HUDEP-2 (cell line): Measurements from ENCODE around the gene ERFE.

ENCODE experiments used
- DNase-seq, 76 experiments: peaks; one replicate each; lab custom pipeline; 2025; ENCODE audit not compliant: unreplicated experiment in 76 of 76; lab: John Stamatoyannopoulos, UW

ERFE gene

DNA sequence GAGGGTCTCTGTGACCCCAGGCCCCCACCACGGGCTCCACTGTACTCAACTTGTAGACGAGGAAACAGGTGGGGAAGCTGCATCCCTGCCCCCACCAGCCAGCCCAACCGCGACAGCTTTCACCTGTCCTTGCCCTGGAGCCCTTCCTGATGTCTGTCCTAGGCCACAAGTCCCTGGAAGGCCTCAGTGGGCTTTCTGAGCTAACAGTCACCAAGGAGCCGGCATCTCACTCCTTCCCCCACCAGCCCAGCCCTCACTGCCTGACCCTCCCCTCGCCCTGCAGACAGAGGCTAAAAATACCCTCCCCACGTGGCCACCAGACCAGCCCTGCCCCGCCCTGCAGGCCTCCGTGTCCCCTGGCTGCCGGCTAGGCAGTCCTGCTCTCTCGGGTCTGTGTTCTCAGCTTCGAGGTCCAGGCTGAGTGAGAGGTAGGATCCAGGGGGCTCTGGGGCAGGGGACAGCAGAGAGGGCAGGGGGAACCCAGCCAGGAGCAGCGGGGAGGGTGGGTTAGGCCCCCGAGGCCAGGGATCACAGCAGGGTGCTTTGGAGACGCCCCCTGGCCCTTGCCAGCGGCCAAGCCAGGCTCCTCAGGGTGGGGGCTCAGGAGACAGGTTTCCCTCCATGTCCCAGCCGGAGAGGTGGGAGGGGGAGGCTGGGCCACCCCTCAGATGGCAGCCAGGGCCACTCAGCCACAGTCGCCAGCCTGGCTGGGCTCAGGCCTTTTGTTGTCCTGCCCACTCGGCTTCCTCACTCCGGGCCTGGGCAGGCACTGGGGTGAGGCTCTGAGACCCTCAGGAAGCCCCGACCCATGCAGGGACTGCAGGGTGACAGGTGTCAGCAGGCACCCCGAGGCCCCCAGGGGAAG, 20.2 kb upstream of the ERFE start, which contains the start of gene KLHL30:
KLHL30 (plus strand) TSS at position 338 of the 865 bp plus-strand sequence. CDS start 2,087 bp downstream, outside the sequence.
- no peak for DNase-seq

DNA sequence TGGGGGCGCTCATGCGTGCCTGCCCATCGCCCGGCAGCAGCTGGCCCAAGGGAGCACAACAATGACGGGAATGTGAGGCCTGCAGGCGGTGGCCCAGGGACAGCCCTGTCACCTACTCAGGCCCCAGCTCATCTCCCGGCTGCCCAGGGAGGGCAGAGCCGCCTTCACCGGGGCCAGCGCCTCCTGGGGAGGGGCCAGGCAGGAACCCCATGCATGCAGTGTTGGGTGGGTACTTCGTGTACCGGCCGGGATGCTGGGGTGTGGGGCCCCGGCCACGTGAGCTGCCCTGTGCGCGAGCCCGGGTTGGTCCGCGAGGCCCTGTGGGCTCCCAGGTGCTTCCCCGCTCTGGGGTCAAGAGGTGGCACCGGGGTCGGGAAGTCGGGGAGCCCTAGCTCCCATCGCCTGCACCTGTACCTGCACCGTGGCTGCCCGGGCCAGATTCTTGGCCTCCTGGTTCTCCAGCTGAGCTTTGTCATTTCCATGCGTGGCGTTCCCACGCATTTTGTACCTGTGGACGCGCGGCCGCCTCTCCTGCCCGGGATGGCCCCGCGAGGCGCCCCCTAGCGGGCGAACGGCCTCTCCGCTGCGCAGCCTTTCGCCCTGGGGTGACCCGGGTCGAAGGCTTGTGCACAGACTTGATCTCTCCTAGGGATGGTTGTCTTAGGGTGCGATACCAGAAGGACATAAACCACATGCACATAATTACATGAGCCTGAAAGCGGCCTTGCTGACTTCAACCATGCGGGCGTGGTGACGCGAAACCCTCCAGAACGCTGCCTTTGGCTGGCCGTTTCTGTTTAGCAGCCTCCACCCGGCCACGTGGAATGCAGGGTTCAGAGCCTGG, 19.4 kb upstream of the ERFE start:
- peak in 19 of 76 experiments; percentile 4 to 43 (median 22) for DNase-seq

DNA sequence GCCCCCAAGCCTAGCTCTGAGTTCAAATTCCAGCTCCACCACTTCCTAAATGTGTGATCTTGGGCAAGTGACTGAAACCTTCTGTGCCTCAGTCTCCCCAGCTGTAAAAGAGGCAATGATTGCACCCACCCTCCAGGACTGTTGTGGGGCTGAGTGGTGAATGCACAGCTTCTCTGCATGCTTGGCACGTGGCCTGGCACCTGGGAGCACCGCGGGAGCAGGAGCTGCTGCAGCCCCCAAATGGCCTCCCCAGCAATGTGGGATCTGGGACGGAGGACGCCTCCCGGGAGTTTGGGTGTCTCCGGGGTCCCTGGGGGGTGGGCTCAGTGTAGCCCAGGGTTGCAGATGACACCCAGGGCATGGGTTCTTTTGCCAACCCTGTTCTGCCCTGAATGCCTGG, 18.7 kb upstream of the ERFE start:
- no peak for DNase-seq

DNA sequence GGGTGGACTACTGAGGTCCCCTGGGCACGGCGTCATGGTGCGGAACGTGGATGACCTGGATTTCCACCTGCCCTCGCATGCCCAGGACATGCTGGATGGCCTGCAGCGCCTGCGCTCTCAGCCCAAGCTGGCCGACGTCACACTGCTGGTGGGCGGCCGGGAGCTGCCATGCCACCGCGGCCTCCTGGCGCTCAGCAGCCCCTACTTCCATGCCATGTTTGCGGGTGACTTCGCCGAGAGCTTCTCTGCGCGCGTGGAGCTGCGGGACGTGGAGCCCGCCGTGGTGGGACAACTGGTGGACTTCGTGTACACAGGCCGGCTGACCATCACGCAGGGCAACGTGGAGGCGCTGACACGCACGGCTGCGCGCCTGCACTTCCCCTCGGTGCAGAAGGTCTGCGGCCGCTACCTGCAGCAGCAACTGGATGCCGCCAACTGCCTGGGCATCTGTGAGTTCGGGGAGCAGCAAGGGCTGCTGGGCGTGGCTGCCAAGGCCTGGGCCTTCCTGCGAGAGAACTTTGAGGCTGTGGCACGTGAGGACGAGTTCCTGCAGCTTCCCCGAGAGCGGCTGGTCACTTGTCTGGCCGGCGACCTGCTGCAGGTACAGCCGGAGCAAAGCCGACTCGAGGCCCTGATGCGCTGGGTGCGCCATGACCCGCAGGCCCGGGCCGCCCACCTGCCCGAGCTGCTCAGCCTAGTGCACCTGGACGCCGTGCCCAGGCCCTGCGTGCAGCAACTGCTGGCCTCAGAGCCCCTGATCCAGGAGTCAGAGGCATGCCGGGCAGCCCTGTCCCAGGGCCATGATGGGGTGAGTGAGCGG, 17.8 kb upstream of the ERFE start:
- no peak for DNase-seq

DNA sequence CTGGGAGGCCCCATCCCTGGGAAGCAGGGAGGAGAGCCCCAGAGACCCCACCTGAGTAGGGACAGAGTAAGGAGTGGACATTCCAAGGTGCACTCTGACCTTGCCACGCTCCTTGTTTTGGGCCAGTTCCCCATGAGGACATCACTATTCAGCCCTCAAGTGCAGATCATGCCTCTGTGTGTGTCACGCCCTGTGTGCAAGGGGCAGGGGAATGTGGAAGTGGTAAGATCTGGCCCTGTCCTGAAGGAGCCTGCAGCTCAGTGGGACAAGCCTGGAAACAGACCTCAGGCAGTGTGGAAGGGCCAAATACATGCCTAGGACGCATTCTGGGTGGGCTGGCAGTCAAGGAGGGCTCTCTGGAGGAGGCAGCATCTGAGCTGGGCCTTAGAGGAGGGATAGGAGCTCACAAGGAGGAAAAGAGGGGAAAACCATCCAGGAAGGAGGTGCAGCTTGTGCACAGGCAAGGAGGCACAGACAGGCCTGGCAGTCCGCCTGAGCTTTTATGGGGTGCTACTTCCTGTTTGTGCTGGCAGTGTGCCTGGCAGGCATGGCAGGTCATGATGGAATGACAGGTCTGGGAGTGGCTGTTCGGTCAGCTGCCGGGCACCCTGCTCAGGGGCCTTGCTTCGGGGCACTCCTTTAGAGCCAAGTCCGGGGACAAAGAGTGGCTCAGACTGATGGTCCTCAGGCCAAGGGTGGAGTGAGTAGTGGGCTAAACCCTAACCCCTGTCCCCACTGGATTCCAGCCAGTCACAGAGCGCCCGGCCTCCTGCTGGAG, 17.0 kb upstream of the ERFE start:
- peak in 62 of 76 experiments; percentile 16 to 70 (median 46) for DNase-seq

DNA sequence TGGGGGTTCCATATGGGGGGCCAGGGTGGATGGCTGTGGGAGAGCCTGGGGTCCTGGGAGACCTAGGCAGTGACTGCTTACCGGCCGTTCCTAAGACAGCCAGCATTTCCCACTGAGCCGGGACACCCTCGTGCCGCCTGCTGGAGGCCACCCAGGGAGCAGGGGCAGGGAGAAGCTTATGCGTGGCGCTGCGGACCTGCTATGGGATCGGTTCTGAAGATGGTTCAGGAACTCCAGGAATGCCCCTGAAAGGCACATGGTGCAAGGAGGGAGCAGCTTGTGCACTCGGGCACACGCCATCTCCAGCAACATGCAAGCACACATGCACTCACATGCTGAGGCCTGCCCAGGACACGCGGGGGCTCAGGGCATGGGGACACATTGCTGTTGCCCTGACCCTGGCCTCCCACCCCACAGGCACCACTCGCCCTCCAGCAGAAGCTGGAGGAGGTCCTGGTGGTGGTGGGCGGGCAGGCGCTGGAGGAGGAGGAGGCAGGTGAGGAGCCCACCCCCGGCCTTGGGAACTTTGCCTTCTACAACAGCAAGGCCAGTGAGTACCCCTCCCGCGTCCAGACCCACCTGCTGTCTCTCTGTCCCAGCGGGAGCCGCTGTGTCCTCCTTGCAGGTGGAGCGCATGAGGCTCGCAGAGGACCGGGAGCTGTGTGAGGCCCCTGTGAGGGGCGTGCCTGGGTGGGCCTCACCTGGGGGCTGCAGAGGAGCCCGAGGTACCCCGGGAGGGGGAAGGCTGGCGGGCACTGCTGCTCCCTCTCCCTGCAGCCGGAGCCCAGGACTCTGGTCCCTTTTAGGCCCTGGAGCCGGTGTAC, 16.2 kb upstream of the ERFE start:
- DNase-seq: no peak

DNA sequence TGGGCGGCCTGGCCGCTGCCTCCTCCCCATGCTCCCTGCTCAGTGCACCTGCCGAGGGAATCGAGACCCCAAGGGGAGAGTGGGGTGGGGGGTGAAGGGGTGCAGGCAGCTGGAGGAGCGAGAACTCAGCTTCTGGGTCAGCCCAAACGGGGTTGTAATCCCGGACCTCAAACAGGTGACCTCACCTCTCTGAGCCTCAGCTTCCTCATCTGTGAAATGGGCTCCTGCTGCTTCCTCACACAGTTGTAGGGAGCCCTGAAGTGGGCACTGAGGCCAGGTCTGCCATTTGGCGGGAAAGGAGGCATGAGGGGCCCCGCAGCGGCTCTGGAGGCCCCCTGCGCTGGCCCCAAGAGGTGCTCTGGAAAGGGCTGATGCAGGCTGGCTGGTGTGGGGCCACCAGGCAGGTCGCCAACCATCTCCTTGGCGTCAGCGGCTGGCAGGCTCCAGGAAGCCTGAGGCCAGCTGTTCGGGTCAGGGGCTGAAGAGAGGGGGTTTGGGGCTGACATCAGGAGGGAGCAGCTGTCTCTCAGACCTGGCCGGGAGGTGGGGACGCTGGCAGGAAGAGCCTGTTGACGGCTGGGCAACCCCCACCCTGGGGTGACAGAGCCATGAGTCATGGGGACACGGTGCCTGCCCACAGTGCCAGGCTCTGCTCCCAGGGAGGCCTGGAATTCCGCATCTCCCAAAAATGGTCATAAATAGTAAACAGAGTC, 15.4 kb upstream of the ERFE start:
- DNase-seq: peak in 3 of 76 experiments; percentile 17 to 25 (median 17)

DNA sequence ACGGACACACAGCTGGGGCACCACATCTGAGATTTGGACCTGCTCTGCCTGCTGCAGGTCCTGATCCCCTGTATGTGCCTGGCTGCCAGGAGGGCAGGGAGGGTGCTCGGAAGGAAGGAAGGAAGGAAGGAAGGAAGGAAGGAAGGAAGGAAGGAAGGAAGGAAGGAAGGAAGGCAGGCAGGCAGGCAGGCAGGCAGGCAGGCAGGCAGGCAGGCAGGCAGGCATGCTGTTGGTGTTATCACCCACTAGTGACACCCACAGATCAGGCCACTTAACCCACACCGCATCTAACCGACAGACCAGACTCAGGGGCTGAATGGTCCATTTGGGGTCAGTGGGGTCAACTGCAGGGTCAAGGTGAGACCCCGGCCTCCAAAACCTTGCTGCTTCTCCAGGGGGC, 14.5 kb upstream of the ERFE start:
- no peak for DNase-seq

DNA sequence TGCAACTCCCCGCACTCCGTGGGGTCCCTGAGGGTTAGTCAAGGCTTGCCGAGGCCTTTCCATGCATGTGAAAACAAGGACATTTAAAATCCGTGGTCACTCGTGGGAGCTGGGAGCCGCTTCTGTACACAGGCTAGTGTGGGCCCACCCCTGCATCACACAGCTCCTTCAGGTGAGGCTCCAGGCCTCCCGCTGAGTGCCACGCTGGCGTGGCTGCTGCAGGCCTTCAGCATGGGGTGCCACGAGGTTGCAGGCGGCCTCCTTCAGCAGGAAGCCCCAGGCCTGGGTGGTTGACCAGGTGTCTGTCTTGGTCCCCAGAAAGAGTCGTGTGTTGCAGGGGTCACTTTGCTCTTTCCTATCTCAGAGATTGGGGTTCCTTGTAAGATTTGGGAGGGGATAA, 13.7 kb upstream of the ERFE start:
- DNase-seq: no peak

DNA sequence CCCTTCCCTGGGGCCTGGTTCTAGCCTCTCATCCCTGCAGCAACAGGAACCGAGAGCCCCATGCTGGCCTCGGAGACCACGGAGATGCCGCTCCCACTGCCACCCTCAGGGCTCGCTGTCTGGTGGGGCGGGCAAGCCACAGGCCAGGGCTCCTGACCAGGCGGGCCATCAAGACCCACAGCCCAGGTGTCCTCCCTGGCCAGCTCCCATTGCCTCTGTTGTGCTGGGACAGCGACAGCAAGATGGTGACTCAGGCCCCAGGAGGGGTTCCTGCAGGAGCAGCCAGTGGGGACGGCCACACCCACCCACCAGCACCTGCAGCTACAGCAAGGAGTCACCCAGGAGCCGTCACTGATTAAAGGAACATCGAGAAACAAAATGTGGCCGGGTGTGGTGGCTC, 12.9 kb upstream of the ERFE start:
- DNase-seq: no peak

DNA sequence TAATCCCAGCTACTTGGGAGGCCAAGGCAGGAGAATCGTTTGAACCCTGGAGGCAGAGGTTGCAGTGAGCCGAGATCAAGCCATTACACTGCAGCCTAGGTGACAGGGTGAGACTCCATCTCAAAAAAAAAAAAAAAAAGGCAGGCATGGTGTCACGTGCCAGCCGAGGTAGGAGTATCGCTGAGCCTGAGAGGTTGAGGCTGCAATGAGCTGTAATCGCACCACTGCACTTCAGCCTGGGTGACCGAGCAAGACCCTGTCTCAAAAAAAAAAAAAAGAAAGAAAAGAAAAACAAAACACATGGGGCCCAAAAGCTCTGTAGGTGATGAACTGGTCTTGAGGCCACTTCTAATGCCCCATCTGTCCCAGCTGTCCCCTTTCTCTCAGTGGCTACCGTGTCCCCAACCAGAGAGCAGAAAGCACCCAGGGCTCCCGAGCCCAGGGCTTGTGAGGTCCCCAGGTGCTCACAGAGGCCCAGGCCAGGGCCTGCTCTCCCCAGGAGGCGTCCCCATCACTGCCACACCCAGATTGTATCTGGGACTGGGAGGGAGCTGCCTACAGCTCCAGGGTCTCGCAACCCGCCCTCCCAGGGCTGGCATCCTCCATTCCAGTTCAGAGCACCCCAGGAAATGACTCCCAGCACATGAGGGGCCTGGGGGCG, 11.8 kb upstream of the ERFE start:
- no peak for DNase-seq

DNA sequence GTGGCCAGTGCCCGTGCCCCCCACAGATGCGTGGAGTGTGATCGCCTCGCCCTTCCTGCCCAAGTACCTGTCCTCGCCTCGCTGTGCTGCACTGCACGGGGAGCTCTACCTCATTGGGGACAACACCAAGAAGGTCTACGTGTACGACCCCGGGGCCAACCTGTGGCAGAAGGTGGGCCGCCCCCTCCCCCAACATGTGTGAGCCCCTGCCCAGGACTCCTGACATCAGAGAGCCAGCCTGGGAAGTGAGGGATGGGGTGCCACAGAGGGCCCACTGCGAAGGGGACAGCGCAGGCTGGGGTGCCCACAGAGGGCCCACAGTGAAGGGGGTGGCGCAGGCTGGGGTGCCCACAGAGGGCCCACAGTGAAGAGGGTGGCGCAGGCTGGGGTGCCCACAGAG, 9.8 kb upstream of the ERFE start:
- no peak for DNase-seq

DNA sequence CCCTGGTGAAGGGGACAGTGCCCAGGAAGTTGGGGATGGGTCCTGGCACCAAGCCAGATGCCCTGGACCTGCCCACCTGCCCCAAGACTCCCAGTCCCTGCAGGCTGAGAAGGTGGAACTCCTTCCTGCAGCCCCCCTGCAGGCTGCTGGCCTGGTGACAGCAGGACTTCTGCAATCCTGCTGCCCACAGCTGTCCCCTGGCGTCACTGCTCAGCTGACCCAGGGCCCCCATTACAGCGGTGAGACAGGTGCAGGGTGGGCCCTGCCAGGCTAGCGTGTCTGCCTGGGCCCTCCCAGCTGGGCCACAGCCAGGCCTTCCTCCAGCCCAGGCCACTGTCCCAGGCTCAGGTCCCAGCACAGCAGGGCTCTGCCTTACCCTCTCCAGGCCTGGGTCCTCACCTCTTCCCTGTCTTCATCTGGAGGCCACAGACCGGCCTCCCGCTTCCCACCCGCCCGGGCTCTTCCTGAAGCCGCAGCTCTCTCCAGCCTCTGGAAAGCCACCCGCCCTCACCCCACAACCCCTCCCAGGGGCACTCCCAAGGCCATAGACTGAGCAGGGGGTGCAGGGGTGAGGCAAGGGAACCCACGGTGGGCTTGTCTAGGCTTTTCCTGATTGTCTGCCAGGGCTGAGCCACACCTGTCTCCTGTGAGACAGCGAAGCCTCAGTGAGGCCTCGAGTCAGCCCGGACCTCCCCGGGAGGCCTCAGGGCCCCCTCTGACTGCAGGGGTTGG, 8.8 kb upstream of the ERFE start:
- DNase-seq: no peak

DNA sequence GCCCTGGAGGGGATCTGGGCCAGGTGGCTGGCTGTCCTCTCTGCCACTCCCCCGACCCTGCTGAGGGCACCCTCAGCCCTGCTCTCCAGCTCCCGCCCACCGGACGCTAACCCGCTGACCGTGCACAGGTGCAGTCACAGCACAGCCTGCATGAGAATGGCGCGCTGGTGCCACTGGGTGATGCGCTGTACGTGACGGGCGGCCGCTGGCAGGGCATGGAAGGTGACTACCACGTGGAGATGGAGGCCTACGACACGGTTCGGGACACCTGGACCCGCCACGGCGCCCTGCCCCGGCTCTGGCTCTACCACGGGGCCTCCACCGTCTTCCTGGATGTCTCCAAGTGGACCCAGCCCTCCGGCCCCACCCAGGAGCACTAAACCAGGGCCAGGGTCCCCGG, 8.1 kb upstream of the ERFE start:
- DNase-seq: no peak

DNA sequence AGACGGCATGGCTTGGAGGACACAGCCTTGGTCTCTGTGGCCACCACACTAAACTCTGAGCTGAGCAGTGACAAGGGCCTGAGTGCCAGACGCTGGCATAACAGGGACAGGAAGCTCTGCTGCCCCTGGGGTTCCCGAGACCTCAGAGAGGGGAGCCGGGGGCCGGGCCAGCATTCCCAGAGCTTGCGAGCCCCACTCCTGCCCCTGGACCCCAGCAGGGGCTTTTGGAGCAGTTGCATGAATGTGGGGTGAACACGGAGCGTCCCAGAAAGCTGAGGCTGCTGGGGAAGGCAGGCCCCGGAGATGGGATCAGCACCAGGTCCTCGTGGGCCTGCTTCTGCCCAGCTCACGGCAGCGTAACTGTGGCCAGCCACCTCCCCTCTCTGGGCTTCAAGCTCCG, 7.6 kb upstream of the ERFE start:
- DNase-seq: no peak

DNA sequence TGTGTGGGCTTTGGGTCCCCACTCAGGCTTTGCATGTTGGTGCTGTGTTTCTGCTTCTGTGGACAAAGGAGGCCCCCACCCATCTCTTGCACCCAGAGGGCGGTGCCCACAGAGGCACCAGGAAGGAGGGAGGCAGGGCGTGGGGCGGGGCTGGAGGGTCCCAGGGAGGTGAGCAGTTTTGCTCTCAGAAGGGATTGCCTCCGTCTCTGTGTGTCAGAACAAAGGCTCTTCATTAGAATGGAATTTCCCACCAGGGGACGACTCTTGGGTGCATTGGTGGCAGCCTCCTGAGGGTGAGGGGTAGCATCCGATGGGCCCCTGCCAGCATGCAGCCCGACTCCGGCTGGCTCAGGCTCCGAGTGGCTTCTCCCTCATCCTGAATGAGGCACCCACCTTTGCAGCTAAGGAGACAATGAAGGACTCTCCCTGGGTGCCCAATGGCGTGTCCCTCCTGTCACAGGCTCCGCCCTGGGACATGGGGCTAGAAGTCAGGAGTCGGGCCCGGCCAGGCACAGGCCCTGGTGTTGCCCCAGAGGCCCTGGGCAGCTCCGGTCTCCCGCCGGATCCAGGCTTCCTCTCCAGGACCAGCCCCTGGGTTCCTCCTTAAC, 7.0 kb upstream of the ERFE start:
- DNase-seq: no peak
